HG03095 (cell line): Measurements from ENCODE around the gene PPP6R3.
"Not testable (repeated sequence)": the region's sequence is repeated elsewhere in the genome, so short reads cannot be mapped to it uniquely, and the experiment has no call there.

ENCODE experiments used
- ATAC-seq: cut with Tn5 transposase; IDR thresholded peaks from one replicate; pipeline ENCODE4 v1.9.1; 2021; ENCODE audit warnings: moderate library complexity; ENCODE audit not compliant: unreplicated experiment

The PPP6R3 gene

DNA sequence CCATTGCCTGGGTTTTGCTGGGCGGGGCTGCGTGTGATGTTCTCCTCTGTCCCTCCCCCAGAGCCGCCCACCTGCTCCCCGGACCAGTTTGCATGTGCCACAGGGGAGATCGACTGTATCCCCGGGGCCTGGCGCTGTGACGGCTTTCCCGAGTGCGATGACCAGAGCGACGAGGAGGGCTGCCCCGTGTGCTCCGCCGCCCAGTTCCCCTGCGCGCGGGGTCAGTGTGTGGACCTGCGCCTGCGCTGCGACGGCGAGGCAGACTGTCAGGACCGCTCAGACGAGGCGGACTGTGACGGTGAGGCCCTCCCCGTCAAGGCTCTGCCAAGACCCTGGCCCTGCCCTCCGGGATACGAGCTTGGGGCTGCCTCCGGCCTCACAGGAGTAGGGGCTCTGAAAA, 27.0 kb upstream of the PPP6R3 start:
- ATAC-seq, result no peak

DNA sequence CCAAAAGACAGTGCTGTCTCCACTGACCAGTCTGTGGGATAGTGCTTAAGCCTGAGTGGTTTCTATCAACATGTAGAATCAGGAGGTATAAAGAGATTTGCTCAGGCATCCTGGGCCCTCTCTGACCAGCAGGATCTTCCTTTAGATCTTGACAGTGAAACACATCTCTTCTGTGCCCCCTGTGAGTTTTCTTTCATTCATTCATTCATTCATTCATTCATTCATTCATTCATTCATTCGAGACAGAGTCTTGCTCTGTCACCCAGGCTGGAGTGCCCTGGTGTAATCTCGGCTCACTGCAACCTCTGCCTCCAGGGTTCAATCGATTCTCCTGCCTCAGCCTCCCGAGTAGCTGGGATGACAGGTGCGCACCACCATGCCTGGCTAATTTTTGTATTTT, 26.4 kb upstream of the PPP6R3 start:
- ATAC-seq, result not testable (repeated sequence)

DNA sequence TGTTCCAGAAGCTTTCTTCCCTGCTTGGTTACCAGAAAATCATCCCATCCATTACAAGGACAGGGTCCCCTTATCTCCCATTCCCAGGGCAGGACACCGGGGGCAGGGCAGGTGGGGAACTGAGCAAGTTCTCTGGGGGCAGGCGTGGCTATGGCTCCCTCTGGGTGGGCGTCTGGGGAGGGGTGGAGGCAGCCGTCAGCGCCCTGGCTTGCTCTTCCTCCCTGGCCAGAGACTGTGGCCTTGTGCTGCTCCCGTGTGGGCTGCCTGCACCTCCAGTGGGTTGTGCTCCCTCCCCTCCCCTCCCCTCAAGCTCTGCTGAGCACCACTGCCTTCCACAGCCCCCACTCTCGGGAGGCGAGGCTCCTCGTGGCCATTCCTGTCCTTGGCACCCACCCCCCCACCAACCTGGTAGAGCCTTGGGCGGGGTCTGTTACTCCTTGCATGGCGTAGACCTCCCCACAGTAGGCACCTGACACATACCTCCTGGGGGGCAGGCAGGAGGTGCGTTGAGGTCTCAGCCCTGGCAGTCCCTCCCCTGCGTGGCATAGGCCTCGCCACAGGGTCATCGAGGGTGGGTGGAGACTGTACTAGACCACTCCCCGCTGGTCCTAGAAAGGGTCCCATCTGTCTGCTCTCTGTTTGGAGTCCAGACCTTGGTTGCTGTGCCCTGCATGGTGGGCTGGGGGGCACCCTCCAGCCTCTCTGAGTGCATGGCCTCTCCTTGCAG, 24.2 kb upstream of the PPP6R3 start:
- no peak for ATAC-seq

DNA sequence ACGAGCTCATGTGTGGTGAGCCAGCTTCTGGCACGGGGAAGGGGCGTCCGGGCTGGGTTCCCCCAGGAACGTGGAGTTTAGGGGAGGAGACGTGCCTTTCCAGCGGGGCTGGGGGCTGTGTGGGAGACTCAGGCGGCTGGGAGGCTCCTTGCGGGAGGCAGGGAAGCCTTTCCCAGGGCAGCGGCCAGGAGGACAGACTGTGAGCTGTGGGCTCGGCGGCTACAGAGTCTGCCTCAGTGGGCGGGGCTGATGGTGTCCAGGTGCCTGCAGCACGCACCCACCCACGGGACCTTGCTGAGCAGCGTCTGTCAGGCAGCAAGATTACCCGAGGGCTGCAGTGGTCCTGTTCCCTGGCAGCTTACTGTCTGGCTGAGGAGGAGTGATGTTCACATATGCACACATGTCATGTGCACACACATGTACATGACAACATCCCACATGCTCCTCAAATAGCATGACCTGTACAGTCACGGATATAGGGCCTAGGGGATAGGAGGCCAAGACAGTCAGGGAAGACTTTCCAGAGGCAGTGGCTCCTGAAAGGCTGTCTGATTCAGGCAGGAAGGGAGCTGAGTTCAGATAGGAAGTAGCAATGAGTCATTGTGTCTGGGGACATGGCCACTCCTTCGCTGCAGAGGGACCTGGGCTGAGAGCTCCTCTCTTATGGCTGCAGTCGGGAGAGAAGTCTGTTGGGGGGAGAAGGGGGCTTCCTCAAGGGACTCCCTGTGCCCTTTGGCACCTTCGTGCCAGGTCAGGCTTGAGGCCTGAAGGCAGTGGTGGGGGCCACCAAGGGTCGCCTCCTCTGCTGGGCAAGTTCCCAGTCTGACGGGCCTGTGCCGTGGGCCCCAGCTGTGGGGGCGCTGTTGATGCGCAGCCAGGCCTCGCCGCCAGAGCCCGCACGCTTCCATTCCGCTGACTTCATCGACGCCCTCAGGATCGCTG, 23.3 kb upstream of the PPP6R3 start:
- ATAC-seq, result no peak

DNA sequence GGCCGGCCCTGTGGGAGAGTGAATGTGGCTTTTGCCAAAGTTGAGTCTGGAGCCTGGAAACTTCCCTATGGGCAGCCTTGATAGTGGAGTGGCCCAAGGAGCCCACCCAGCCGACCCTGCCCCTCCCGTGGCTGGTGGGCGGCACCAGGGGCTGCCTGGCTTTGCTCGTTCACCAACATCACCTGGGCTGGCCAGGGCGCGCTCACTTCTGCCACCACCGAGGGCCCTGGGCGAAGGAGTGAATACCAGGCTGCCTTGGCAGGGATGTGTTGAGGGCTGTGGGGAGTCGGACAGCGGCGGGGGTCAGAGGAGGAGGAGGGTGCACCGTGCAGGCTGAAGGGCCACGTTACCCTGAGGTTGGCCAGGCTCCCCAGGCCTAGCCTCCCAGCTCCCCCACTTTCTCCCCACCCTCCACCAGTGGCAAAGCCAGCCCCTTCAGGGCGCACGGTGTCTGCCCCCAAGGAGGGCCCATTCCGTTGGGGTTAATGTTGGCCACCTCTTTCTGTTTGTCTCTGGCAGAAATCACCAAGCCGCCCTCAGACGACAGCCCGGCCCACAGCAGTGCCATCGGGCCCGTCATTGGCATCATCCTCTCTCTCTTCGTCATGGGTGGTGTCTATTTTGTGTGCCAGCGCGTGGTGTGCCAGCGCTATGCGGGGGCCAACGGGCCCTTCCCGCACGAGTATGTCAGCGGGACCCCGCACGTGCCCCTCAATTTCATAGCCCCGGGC, 22.5 kb upstream of the PPP6R3 start:
- no peak for ATAC-seq

DNA sequence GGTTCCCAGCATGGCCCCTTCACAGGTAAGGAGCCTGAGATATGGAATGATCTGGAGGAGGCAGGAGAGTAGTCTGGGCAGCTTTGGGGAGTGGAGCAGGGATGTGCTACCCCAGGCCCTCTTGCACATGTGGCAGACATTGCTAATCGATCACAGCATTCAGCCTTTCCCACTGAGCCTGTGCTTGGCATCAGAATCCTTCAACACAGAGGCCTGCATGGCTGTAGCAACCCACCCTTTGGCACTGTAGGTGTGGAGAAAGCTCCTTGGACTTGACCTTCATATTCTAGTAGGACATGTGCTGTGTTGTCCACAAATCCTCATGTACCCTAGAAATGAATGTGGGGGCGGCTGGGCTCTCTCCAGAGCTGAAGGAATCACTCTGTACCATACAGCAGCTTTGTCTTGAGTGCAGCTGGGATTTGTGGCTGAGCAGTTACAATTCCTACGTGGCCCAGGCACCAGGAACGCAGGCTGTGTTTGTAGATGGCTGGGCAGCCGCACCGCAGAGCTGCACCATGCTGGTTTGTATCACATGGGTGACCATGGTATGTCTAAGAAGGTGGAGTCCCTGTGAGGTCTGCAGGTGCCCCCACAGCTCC, 21.8 kb upstream of the PPP6R3 start:
- no peak for ATAC-seq

DNA sequence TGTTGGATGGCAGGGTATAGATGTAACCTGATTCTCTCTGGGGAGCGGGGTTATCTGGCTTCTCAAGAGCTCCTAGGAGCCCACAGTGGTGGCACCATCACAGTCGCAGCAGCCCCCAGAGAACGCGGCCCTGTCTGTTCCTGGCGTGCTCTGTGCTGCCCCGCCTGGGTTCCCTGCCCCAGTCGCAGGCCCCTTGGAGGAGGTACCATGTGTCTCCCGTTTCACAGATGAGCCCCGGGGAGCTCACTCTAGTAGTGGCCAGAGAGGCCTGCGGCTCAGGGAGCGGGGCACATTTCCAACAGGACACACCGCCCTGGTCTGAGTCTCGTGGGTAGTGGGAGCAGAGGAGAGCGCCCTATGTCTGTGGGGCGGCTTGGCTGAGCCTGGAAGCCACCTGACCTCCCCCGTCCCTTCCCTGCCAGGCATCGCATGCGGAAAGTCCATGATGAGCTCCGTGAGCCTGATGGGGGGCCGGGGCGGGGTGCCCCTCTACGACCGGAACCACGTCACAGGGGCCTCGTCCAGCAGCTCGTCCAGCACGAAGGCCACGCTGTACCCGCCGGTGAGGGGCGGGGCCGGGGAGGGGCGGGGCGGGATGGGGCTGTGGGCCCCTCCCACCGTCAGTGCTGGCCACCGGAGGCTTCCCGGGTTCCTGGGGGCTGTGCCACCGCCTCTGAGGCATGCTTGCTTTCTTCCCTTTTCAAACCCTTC, 21.0 kb upstream of the PPP6R3 start:
- no peak for ATAC-seq

DNA sequence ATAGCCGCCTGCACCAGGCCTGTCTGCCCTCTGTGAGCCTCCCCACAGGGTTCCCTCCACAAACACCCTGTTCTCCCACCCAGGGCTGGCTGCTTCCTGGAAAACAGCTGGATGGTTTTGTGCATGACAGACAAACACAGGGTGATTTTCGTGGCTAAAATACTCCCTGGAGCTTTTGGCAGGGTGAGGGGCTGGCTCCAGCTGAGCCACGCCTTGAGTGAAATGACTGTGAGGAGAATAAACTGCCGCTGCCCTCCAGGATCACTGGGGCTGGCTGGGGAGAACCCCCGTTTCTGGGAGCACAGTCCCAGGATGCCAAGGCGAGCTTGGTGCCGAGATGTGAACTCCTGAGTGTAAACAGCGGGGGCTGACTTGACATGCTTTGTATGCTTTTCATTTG, 20.3 kb upstream of the PPP6R3 start:
- ATAC-seq, result no peak

DNA sequence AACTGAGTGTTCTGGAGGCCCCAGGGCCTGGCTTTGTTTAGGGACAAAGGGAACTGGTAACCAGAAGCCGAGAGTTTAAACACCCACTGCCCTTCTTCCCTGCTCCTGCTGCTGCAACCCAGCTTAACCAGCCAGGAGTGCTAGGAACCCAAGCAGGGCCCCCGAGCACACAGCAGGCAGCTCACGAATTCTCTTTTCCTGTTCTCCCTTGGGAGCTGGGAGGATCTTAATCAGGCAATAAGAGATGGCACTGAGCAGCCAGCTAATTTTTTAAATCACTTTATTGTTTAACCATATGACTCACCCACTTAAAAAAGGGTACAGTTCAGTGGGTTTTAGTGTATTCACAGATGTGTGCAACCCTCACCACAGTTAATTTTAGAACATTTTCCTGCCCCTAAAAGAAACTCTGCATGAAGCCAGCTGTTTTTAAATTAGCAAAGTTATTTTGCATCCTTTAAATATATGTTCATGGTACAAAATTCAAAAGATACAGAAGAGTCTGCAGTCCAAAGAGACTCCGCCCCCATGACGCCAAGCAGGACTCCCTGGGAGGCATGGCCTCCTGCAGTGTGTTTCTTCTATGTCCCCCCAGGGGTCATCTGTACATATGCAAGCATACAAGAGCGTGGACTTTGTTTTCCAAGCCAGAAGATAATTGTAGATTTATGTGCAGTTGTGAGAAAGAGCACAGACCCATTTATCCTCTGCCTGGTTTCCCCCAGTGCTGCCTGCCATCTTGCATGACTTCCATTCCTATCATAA, 18.9 kb upstream of the PPP6R3 start:
- no peak for ATAC-seq

DNA sequence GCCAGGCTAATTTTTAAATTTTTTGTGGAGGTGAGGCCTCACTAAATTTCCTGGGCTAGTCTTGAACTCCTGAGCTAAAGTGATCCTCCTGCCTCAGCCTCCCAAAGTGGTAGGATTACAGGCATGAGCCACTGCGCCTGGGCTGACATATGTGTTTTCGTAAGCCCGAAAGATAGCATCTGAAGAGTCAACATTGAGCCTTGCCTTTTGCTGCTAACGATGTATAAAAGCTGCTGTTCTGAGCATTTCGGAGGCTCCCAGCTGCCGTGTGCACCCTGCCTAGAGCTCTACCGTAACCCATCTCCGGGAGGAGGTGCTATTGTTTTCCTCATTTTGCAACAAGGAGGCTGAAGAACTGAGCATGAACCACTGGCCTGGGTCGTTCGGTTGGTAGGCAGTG, 18.1 kb upstream of the PPP6R3 start:
- no peak for ATAC-seq

DNA sequence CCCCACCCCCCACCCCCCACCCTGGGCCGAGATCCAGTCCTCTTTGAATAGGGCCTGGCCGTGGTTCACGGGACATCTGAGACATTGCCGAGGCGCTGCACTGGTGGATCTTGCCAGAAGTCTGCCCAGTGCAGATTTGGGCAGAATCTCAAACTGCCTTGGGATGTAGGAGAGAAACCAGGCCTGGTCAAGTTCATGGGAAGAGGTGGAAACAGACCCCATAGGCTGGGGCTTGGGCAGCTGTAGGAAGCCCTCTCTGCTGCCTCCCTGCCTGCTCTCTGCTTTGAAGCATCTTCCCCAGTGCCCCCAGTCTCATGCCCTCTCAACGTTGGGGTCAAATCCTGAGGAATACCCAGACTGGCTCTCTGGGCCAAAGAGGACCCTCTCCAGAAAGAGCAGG, 16.0 kb upstream of the PPP6R3 start:
- no peak for ATAC-seq

DNA sequence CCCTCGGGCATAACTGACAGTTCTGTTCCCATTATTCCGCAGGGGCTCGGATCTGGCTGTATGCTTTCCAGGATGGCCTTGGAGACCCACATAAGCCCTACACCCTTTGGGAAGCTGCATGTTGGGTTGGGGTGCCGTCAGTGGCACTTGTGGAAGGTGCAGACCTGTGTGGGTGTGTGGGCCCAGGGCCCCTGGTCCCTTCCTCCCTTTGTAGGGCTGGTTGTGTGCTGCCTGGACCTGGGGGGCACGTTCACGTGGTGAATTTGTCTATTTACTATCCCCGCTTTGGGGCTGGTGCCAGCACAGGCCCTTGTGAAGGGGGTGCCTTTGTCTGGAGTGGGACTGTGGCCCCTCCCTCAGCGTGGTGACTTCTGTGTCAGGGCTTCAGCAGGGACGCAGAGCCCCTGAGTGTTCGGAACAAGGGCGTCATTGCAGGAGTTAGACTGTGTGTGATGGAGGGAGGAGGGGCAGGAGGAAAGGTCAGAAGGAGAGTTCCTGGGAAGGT, 15.0 kb upstream of the PPP6R3 start:
- no peak for ATAC-seq

DNA sequence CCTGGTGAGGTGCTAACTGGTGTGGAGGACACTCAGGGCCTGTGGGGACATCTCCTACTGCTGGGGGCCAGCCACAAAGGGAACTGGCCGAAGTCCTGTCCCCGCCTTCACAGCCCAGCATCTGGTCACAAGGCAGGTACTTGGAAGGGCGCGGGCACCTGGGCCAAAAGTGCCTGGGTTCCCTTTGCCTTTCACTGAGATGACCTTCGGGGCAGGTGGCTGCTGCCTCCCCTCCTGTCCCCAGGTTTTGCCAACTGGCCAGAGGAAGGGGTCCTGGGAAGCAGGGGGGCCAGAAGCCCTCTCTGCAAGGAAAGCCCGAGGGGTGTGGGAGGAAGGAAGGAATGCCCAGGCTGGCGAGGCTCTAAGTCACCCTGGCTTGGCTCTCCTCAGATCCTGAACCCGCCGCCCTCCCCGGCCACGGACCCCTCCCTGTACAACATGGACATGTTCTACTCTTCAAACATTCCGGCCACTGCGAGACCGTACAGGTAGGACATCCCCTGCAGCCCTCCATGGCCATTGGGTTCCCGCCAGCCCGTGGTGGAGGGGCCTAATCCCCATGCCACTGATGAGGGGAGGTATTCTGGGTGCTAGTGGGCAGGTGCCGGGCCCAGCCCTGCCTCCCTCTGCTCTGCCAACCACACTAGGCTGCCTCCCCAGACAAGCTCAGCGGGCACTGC, 14.4 kb upstream of the PPP6R3 start:
- no peak for ATAC-seq

DNA sequence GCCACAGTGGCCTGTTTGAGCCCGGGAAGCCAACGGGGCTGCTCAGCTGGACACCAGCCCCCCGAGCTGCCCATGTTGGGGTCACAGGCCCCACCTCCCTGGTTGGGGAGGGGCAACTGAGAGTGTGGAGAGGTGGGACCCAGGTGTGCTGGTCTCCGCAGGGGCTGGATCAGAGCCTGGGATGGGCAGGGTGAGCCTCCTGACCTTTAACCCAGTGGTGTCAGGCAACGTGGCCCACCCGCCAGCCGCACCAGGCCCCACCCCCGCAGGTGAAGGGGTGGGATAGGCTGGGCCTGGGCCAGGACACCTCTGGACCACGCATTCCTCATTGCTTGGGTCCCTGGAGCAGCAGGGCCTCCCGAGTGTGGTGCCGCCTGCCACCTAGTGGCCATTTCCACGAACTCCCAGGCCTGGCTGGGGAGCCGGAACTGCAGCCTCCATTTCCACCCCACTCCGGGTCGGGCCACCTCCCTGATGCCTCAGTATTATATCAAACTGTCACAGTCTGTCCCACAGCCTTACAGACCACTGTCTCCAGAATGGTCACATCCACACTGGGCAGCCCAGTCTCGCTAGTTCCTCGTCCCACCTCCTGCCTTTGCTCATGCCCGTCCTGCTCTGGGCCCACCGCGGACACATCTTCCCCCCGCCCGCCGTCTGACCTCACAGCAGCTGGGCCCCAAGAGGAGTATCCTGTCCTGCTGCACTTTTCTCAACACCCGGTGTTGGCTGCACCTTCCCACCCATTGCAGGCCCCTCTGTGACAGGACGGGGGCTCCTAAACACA, 13.3 kb upstream of the PPP6R3 start:
- ATAC-seq, result no peak

DNA sequence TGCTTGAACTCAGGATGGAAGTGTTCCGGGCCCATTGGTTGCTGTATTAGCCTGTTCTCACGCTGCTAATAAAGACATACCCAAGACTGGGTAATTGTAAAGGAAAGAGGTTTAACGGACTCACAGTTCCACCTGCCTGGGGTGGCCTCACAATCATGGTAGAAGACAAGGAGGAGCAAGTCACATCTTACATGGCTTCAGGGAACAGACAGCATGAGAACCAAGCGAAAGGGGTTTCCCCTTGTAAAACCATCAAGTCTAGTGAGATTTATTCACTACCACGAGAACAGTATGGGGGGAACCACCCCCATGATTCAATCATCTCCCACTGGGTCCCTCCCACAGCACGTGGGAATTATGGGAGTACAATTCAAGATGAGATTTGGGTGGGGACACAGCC, 12.6 kb upstream of the PPP6R3 start:
- ATAC-seq, result not testable (repeated sequence)

DNA sequence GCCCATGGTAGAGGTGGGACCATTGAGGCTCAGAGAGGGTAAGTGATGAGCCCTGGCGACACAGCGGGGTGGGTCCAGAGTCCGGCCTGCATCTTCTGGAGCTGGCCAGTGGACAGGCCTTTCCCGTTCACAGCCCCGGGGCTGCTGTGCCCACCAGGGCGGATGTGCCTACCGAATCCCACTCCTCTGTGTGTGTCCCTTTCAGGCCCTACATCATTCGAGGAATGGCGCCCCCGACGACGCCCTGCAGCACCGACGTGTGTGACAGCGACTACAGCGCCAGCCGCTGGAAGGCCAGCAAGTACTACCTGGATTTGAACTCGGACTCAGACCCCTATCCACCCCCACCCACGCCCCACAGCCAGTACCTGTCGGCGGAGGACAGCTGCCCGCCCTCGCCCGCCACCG, 11.9 kb upstream of the PPP6R3 start:
- ATAC-seq, result no peak

DNA sequence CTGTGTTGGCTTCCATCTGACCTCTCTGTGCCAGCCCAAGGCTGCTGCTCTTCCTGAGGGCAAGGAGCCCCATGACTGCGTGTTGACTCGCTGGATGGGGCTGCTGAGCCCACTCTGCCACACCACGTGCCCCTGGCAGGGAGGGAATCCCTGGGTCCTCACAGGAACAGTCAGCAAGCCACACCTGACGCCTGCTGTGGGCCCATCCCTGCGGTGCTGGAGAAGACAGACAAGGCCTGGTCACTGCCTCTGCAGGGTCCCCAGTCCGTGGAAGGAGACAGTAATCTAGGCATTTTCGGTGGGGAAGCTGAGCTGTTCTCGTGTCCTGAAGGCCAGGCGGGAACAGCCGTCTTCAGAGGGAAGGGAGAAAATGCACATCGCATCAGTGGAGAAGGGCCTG, 10.6 kb upstream of the PPP6R3 start:
- no peak for ATAC-seq

DNA sequence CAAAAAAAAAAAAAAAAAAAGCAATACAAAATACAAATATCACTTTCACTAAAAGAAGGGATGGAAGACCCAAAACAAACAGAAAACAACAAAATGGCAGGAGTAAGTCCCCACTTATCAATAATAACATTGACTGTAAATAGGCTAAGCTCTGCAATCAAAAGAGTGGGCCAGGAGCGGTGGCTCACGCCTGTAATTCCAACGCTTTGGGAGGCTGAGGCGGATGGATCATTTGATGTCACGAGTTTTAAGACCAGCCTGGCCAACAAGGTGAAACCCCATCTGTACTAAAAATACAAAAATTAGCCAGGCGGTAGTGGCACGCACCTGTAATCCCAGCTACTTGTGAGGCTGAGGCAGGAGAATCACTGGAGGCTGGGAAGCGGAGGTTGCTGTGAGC, 9.8 kb upstream of the PPP6R3 start:
- no peak for ATAC-seq
